CD14-positive monocyte (primary cell): ENCODE measurements around the gene PCSK4. TPM values are rescaled to one million over a fixed set of nuclear protein-coding genes. Genes with fewer than 3 reads are reported as not detected.

ENCODE experiments used
- DNase-seq, 3 donors: peaks; one replicate each; pipeline ENCODE4 v3.0.0-alpha.2; 2011 to 2022
- H2AFZ ChIP-seq: 2 replicates; pipeline ENCODE4 v1.6.0; 2012; ENCODE audit warnings: mild to moderate bottlenecking, low read depth, low read length, inconsistent platforms; ENCODE audit not compliant: insufficient read depth, poor library complexity, severe bottlenecking
- H3K27ac ChIP-seq, 2 donors: 1 replicate in 1 of 2; 2 replicates in 1 of 2; pipeline ENCODE4 v1.5.1; 2012 to 2013; ENCODE audit warnings: low read length in 2 of 2, control low read depth in 1 of 2, inconsistent platforms in 1 of 2, low read depth in 1 of 2, mild to moderate bottlenecking in 1 of 2
- H3K27me3 ChIP-seq, 2 donors: one replicate each; pipeline versions ENCODE4 v1.6.0 to v1.6.1; 2011 to 2013; ENCODE audit warnings: low read length in 2 of 2; ENCODE audit not compliant: control insufficient read depth in 2 of 2, insufficient read depth in 2 of 2
- H3K36me3 ChIP-seq, 2 donors: replicated peaks in 1 of 2; 1 replicate in 1 of 2; 2 replicates in 1 of 2; pipeline versions ENCODE4 v1.5.1 to v1.6.1; 2012 to 2013; ENCODE audit warnings: low read length in 2 of 2, control low read depth in 1 of 2, inconsistent platforms in 1 of 2, mild to moderate bottlenecking in 1 of 2; ENCODE audit not compliant: insufficient read depth in 2 of 2, control insufficient read depth in 1 of 2
- H3K4me1 ChIP-seq, 2 donors: 1 replicate in 1 of 2; 2 replicates in 1 of 2; pipeline versions ENCODE4 v1.5.1 to v1.6.1; 2012 to 2013; ENCODE audit warnings: low read length in 2 of 2, control low read depth in 1 of 2, inconsistent platforms in 1 of 2, mild to moderate bottlenecking in 1 of 2, moderate library complexity in 1 of 2; ENCODE audit not compliant: insufficient read depth in 2 of 2, control insufficient read depth in 1 of 2
- H3K4me2 ChIP-seq: replicated peaks from 2 replicates; pipeline ENCODE3; 2012; ENCODE audit warnings: low read length, moderate library complexity, mild to moderate bottlenecking; ENCODE audit not compliant: poor library complexity, severe bottlenecking; ENCODE audit errors: extremely low read depth
- H3K4me3 ChIP-seq, 3 experiments: fragments of 200-600 bp in 1 of 3; sonication (generic) in 1 of 3; replicated peaks in 1 of 3; 1 replicate in 2 of 3; 2 replicates in 1 of 3; pipeline ENCODE4 v1.5.1; 2011 to 2013; ENCODE audit warnings: low read length in 3 of 3, mild to moderate bottlenecking in 3 of 3, control low read depth in 2 of 3, low read depth in 2 of 3, inconsistent platforms in 1 of 3, moderate library complexity in 1 of 3
- H3K79me2 ChIP-seq: 2 replicates; pipeline ENCODE4 v1.6.0; 2012; ENCODE audit warnings: mild to moderate bottlenecking, control low read depth, inconsistent platforms, low read length, moderate library complexity; ENCODE audit not compliant: insufficient read depth
- H3K9ac ChIP-seq: 2 replicates; pipeline ENCODE4 v1.6.0; 2017; ENCODE audit warnings: low read length, mild to moderate bottlenecking; ENCODE audit not compliant: insufficient read depth, poor library complexity, severe bottlenecking
- H3K9me3 ChIP-seq, 2 donors: replicated peaks in 1 of 2; 1 replicate in 1 of 2; 2 replicates in 1 of 2; pipeline versions ENCODE4 v1.5.1 to v1.6.1; 2012 to 2013; ENCODE audit warnings: low read length in 2 of 2, control low read depth in 1 of 2; ENCODE audit not compliant: control insufficient read depth in 1 of 2, insufficient read depth in 1 of 2
- H4K20me1 ChIP-seq: 2 replicates; pipeline ENCODE4 v1.6.0; 2012; ENCODE audit warnings: mild to moderate bottlenecking, low read length, control low read depth, moderate library complexity; ENCODE audit not compliant: insufficient read depth
- H3K27ac Mint-ChIP-seq, 7 donors: one replicate each; pipeline ENCODE4 v1.8.0; 2020; ENCODE audit warnings: mild to moderate bottlenecking in 7 of 7, mixed read lengths in 7 of 7, moderate library complexity in 6 of 7, inconsistent platforms in 2 of 7
- H3K27me3 Mint-ChIP-seq, 3 donors: one replicate each; pipeline ENCODE4 v1.8.0; 2021 to 2022; ENCODE audit warnings: low read depth in 3 of 3, mild to moderate bottlenecking in 3 of 3, mixed read lengths in 3 of 3, moderate library complexity in 3 of 3, inconsistent platforms in 1 of 3
- H3K36me3 Mint-ChIP-seq, 2 donors: one replicate each; pipeline ENCODE4 v1.8.0; 2020; ENCODE audit warnings: mixed read lengths in 2 of 2, inconsistent platforms in 1 of 2, mild to moderate bottlenecking in 1 of 2
- H3K4me1 Mint-ChIP-seq: one replicate; pipeline ENCODE4 v1.8.0; 2020; ENCODE audit warnings: mild to moderate bottlenecking, mixed read lengths
- H3K4me3 Mint-ChIP-seq, 2 donors: one replicate each; pipeline ENCODE4 v1.8.0; 2020; ENCODE audit warnings: mild to moderate bottlenecking in 2 of 2, mixed read lengths in 2 of 2, moderate library complexity in 1 of 2
- H3K9me3 Mint-ChIP-seq, 7 donors: one replicate each; pipeline ENCODE4 v1.8.0; 2020 to 2022; ENCODE audit warnings: mixed read lengths in 7 of 7, mild to moderate bottlenecking in 6 of 7, moderate library complexity in 6 of 7, inconsistent platforms in 2 of 7
- WGBS: methylation state at CpG from one replicate; pipeline ENCODE4 v1.1.5; 2013; ENCODE audit warnings: missing lambda C conversion rate; ENCODE audit not compliant: insufficient coverage; 5-methylcytosine and 5-hydroxymethylcytosine counted together
- intact Hi-C, 2 donors: fragments of 100-400 bp; cut with micrococcal nuclease; formaldehyde crosslinking; loops; one replicate each; pipeline versions ENCODE4 v1.15.0 to v1.15.1; 2023
- polyA plus RNA-seq, 3 donors: library from polyadenylated mRNA; depleted of rRNA in 1 of 3; unstranded in 2 of 3; stranded (reverse) in 1 of 3; fragments of 300-500 nt in 2 of 3; fragments of >200 nt in 1 of 3; fragmentation: Illumina TruSeq in 2 of 3; gene quantifications; 1 replicate in 2 of 3; 2 replicates in 1 of 3; pipeline ENCODE4 v1.2.3, GENCODE V29; 2012 to 2021
- TF ChIP-seq, protein P1 (sequence below): fragments of 200-600 bp; IDR thresholded peaks from one replicate; pipeline ENCODE4 v1.8.0; 2022; ENCODE audit warnings: antibody characterized with exemption, mild to moderate bottlenecking

Gene PCSK4
- polyA plus RNA-seq, 3 donors: 0.34 to 1.0 TPM; not detected in 1

DNA sequence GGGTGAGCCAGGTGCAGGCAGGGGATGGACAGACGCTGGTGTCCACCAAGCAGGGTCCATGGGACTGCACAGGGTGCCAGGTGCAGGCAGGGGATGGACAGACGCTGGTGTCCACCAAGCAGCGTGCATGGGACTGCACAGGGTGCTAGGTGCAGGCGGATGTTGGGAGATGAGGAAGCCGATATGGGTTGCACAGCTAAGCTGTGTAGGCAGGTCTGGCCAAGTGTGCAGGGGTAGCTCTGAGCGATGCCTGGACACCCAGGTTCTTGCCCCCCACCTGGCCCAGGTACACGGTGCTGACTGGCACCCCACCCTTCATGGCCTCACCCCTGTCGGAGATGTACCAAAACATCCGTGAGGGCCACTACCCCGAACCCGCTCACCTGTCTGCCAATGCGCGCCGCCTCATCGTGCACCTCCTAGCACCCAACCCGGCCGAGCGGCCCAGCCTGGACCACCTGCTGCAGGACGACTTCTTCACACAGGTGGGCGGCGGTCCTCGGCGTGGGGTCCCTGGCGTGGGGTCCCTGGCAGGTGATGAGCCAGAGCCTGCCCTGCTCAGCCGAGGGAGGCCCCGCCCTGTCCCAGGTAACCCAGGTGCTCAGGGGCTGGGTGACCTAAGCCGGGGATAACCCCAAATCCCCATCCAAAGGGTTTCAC, 37.6 kb upstream of the PCSK4 start:
- H3K4me1 Mint-ChIP-seq: peaks cover 3% of the 10 kb centered on the region
- no peaks in the 10 kb centered on the region for H3K79me2 ChIP-seq
- 84% methylated on average over 26 of the region's 27 CpGs for WGBS
- H3K9me3 ChIP-seq: no peaks in the 10 kb centered on the region
- peaks cover 5 to 21% of the 10 kb centered on the region in 2 donors for H3K27me3 ChIP-seq
- H3K9me3 Mint-ChIP-seq: peaks cover 0 to 7% (median 5%) of the 10 kb centered on the region in 7 donors
- H3K36me3 ChIP-seq: no peaks in the 10 kb centered on the region
- no peak overlapping the region for H3K4me3 Mint-ChIP-seq
- no peak overlapping the region for H3K4me2 ChIP-seq
- H2AFZ ChIP-seq: no peak overlapping the region
- H3K4me3 ChIP-seq: no peak overlapping the region
- no peak for DNase-seq
- TF ChIP-seq, protein P1, sequence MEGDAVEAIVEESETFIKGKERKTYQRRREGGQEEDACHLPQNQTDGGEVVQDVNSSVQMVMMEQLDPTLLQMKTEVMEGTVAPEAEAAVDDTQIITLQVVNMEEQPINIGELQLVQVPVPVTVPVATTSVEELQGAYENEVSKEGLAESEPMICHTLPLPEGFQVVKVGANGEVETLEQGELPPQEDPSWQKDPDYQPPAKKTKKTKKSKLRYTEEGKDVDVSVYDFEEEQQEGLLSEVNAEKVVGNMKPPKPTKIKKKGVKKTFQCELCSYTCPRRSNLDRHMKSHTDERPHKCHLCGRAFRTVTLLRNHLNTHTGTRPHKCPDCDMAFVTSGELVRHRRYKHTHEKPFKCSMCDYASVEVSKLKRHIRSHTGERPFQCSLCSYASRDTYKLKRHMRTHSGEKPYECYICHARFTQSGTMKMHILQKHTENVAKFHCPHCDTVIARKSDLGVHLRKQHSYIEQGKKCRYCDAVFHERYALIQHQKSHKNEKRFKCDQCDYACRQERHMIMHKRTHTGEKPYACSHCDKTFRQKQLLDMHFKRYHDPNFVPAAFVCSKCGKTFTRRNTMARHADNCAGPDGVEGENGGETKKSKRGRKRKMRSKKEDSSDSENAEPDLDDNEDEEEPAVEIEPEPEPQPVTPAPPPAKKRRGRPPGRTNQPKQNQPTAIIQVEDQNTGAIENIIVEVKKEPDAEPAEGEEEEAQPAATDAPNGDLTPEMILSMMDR: no peak
- H4K20me1 ChIP-seq: no peaks in the 10 kb centered on the region
- H3K4me1 ChIP-seq: no peaks in the 10 kb centered on the region
- H3K36me3 Mint-ChIP-seq: peaks cover 0 to 3% of the 10 kb centered on the region in 2 donors
- intact Hi-C loops: no loop called here
- H3K9ac ChIP-seq: no peak overlapping the region
- H3K27me3 Mint-ChIP-seq: peaks cover 23 to 43% (median 25%) of the 10 kb centered on the region in 3 donors
- H3K27ac Mint-ChIP-seq: no peak overlapping the region
- no peak overlapping the region for H3K27ac ChIP-seq

DNA sequence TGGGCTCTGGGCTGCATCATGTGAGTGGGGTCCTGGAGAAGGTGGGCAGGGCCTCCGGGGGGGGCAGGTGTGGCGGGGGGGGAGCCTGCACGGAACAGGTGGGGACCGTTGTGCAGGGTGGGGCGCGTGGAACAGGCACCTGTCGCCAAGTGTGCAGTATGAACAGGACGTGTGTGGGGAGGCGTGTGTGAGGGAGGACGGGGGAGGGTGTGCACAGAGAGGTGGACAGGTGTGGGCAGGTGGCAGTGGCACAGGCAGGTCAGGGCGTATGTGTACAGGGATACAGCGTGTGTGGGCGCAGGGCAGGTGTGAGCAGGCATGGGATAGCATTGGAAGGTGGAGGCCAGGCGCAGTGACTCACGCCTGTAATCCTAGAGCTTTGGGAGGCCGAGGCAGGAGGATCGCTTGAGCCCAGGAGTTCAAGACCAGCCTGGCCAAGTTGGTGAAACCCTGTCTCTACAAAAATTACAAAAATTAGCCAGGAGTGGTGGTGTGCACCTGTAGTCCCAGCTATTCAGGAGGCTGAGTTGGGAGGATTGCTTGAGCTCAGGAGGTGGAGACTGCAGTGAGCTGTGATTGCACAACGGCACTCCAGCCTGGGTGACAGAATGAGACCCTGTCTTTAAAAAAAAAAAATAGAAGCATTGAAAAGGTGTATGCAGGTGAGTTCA, 37.0 kb upstream of the PCSK4 start:
- Mint-ChIP-seq H3K27ac (no peak overlapping the region), H3K9me3 (peaks cover 0 to 7% (median 5%) of the 10 kb centered on the region in 7 donors), H3K4me1 (peaks cover 3% of the 10 kb centered on the region), H3K27me3 (peaks cover 23 to 49% (median 31%) of the 10 kb centered on the region in 3 donors), H3K36me3 (peaks cover 0 to 3% of the 10 kb centered on the region in 2 donors), H3K4me3 (no peak overlapping the region)
- TF ChIP-seq, protein P1: no peak
- no peak overlapping the region for H3K27ac ChIP-seq
- no peak overlapping the region for H3K4me3 ChIP-seq
- no peaks in the 10 kb centered on the region for H3K79me2 ChIP-seq
- 74% methylated on average over 16 of the region's 18 CpGs for WGBS
- intact Hi-C loops: no loop called here
- no peak overlapping the region for H3K9ac ChIP-seq
- H4K20me1 ChIP-seq: no peaks in the 10 kb centered on the region
- H3K4me1 ChIP-seq: no peaks in the 10 kb centered on the region
- H3K27me3 ChIP-seq: peaks cover 5 to 22% of the 10 kb centered on the region in 2 donors
- no peaks in the 10 kb centered on the region for H3K36me3 ChIP-seq
- DNase-seq: no peak
- no peak overlapping the region for H2AFZ ChIP-seq
- no peaks in the 10 kb centered on the region for H3K9me3 ChIP-seq
- H3K4me2 ChIP-seq: no peak overlapping the region
